Activated CD4-positive, alpha-beta T cell treated with anti-CD3 and anti-CD28 coated beads, Interleukin-2, amount 50 U/mL, for 24 hours (primary cell): ENCODE measurements around the gene CALHM2.
"Not testable (repeated sequence)": the region's sequence is repeated elsewhere in the genome, so short reads cannot be mapped to it uniquely, and the experiment has no call there.

Source experiments
- DNase-seq, 2 donors: peaks; one replicate each; pipeline ENCODE4 v3.0.0-alpha.2; 2020; ENCODE audit warnings: low read depth in 1 of 2, low spot score in 1 of 2

CALHM2 gene

GRCh38 chr10:103451831-103452505 is at the start of gene CALHM2:
Gene CALHM2 (minus strand): TSS chr10:103452370. CDS start chr10:103449941, 2,429 bp downstream.
- DNase-seq: peak; percentile 33 to 35

- DNase-seq: no peak
Observed at GRCh38 chr10:103501186-103501585, 49.0 kb upstream of the CALHM2 start.

GRCh38 chr10:103500481-103500880 is 48.3 kb upstream of the CALHM2 start:
- no peak for DNase-seq

GRCh38 chr10:103499881-103500280 is 47.7 kb upstream of the CALHM2 start:
- DNase-seq: no peak

- DNase-seq: no peak
Observed at GRCh38 chr10:103498936-103499638, 46.9 kb upstream of the CALHM2 start.

- DNase-seq: no peak
Observed at GRCh38 chr10:103497161-103497915, 45.2 kb upstream of the CALHM2 start.

GRCh38 chr10:103495321-103495720 is 43.2 kb upstream of the CALHM2 start:
- no peak for DNase-seq

GRCh38 chr10:103493916-103494877 is 42.0 kb upstream of the CALHM2 start:
- DNase-seq: no peak

GRCh38 chr10:103493362-103493915 is 41.3 kb upstream of the CALHM2 start, which contains the start of gene NEURL1:
Gene NEURL1 (plus strand): TSS chr10:103493705. CDS start chr10:103494388, 683 bp downstream.
- no peak for DNase-seq

- no peak for DNase-seq
Observed at GRCh38 chr10:103492655-103493261, 40.6 kb upstream of the CALHM2 start.

- DNase-seq: no peak
Observed at GRCh38 chr10:103491729-103492364, 39.7 kb upstream of the CALHM2 start.

GRCh38 chr10:103490986-103491314 is 38.8 kb upstream of the CALHM2 start:
- no peak for DNase-seq

- no peak for DNase-seq
Observed at GRCh38 chr10:103487410-103487708, 35.2 kb upstream of the CALHM2 start.

GRCh38 chr10:103486635-103487409 is 34.7 kb upstream of the CALHM2 start:
- DNase-seq: not testable (repeated sequence)

- DNase-seq: peak in 1 of 2 donors; percentile 41
Observed at GRCh38 chr10:103481974-103482531, 29.9 kb upstream of the CALHM2 start.

- DNase-seq: no peak
Observed at GRCh38 chr10:103480521-103480920, 28.4 kb upstream of the CALHM2 start.

GRCh38 chr10:103479135-103479534 is 27.0 kb upstream of the CALHM2 start, which contains the start of gene CALHM3:
Gene CALHM3 (minus strand): TSS chr10:103479240. CDS start chr10:103479032, 208 bp downstream.
- no peak for DNase-seq

- no peak for DNase-seq
Observed at GRCh38 chr10:103478671-103479070, 26.5 kb upstream of the CALHM2 start.
